HepG2 (cell line): ENCODE measurements around the gene PARD3. TPM values are rescaled to one million over a fixed set of nuclear protein-coding genes. Genes with fewer than 3 reads are reported as not detected.

Experiments used
- ATRX ChIP-seq: sonication (generic); formaldehyde crosslinking; IDR thresholded peaks from 2 replicates; pipeline ENCODE4 v1.4.0; 2020; ENCODE audit warnings: missing genetic modification reagents, borderline replicate concordance
- DNMT1 ChIP-seq: sonication (generic); formaldehyde crosslinking; IDR thresholded peaks from 2 replicates; pipeline ENCODE4 v1.5.1; 2020; ENCODE audit warnings: mild to moderate bottlenecking, missing genetic modification reagents
- FOXO1 ChIP-seq: sonication (generic); formaldehyde crosslinking; IDR thresholded peaks from 2 replicates; pipeline ENCODE4 v1.4.0; 2020; ENCODE audit warnings: missing genetic modification reagents
- NFIB ChIP-seq: sonication (generic); formaldehyde crosslinking; IDR thresholded peaks from 2 replicates; pipeline ENCODE4 v1.9.0; 2021; ENCODE audit warnings: missing genetic modification reagents, mild to moderate bottlenecking, borderline replicate concordance
- POGZ ChIP-seq: sonication (generic); formaldehyde crosslinking; IDR thresholded peaks from 2 replicates; pipeline ENCODE4 v1.4.0; 2020; ENCODE audit warnings: mild to moderate bottlenecking, missing genetic modification reagents
- POLR2A ChIP-seq, 2 experiments: IDR thresholded peaks; 2 replicates each; pipeline ENCODE4 v1.6.1; 2011; ENCODE audit warnings: low read depth in 2 of 2, low read length in 2 of 2, mild to moderate bottlenecking in 1 of 2, moderate library complexity in 1 of 2; ENCODE audit not compliant: insufficient read depth in 1 of 2
- RAD51 ChIP-seq: fragments of 450-650 bp; IDR thresholded peaks from 2 replicates; pipeline ENCODE4 v1.6.1; 2016; ENCODE audit warnings: borderline replicate concordance
- RFXAP ChIP-seq: sonication (generic); formaldehyde crosslinking; IDR thresholded peaks from 2 replicates; pipeline ENCODE4 v1.4.0; 2020; ENCODE audit warnings: missing genetic modification reagents, borderline replicate concordance
- TAF1 ChIP-seq: sonication (generic); formaldehyde crosslinking; IDR thresholded peaks from 2 replicates; pipeline ENCODE4 v1.4.0; 2020; ENCODE audit warnings: missing genetic modification reagents
- TBX3 ChIP-seq: fragments of 450-650 bp; IDR thresholded peaks from 2 replicates; pipeline ENCODE4 v1.6.1; 2017; ENCODE audit warnings: antibody characterized with exemption, mild to moderate bottlenecking, inconsistent platforms, borderline replicate concordance
- TRIM24 ChIP-seq: sonication (generic); formaldehyde crosslinking; IDR thresholded peaks from 2 replicates; pipeline ENCODE4 v1.8.0; 2022; ENCODE audit warnings: mild to moderate bottlenecking, missing genetic modification reagents
- ZNF230 ChIP-seq: sonication (generic); formaldehyde crosslinking; IDR thresholded peaks from 2 replicates; pipeline ENCODE4 v1.4.0; 2020; ENCODE audit warnings: mild to moderate bottlenecking, missing genetic modification reagents
- ZNF260 ChIP-seq: sonication (generic); formaldehyde crosslinking; IDR thresholded peaks from 2 replicates; pipeline ENCODE4 v1.4.0; 2020; ENCODE audit warnings: missing genetic modification reagents, low read depth, mild to moderate bottlenecking, borderline replicate concordance
- ZNF333 ChIP-seq: sonication (generic); formaldehyde crosslinking; IDR thresholded peaks from 2 replicates; pipeline ENCODE4 v1.4.0; 2020; ENCODE audit warnings: mild to moderate bottlenecking, missing genetic modification reagents, borderline replicate concordance
- ZNF589 ChIP-seq: sonication (generic); formaldehyde crosslinking; conservative IDR thresholded peaks from 2 replicates; pipeline ENCODE4 v1.8.0; 2022; ENCODE audit warnings: mild to moderate bottlenecking, moderate library complexity, missing genetic modification reagents
- ZNF619 ChIP-seq: sonication (generic); formaldehyde crosslinking; IDR thresholded peaks from 2 replicates; pipeline ENCODE4 v1.4.0; 2020; ENCODE audit warnings: mild to moderate bottlenecking, missing genetic modification reagents
- ZNF7 ChIP-seq: IDR thresholded peaks from 2 replicates; pipeline ENCODE4 v1.6.1; 2016; ENCODE audit warnings: missing biosample characterization, missing genetic modification reagents
- ZNF879 ChIP-seq: sonication (generic); formaldehyde crosslinking; IDR thresholded peaks from 2 replicates; pipeline ENCODE4 v1.8.1; 2023; ENCODE audit warnings: missing genetic modification reagents
- ZNF883 ChIP-seq: sonication (generic); formaldehyde crosslinking; IDR thresholded peaks from 2 replicates; pipeline ENCODE4 v1.5.1; 2020; ENCODE audit warnings: mild to moderate bottlenecking, missing genetic modification reagents; ENCODE audit errors: not compliant biosample characterization
- polyA plus RNA-seq, 8 experiments: library from polyadenylated mRNA; depleted of rRNA in 3 of 8; stranded (reverse) in 7 of 8; unstranded in 1 of 8; fragments of >200 nt; fragmentation: Illumina TruSeq in 4 of 8; extraction: Trizol in 4 of 8; gene quantifications; 2 replicates each; pipeline versions ENCODE4 v1.2.1 to v1.2.3, GENCODE V29; 2011 to 2016; ENCODE audit warnings: low read depth in 4 of 8, missing spikeins in 1 of 8, mixed read lengths in 1 of 8; ENCODE audit not compliant: insufficient read depth in 1 of 8
- total RNA-seq, 5 experiments: library from RNA; depleted of rRNA; stranded (reverse); fragments of >200 nt; fragmentation: Illumina TruSeq; extraction: Trizol; gene quantifications; 2 replicates each; pipeline ENCODE4 v1.2.3, GENCODE V29; 2016; ENCODE audit warnings: low read depth in 1 of 5
- TF ChIP-seq, protein P1 (sequence below): sonication (generic); formaldehyde crosslinking; IDR thresholded peaks from 2 replicates; pipeline ENCODE4 v1.5.0; 2020; ENCODE audit warnings: missing genetic modification reagents
- TF ChIP-seq, protein P2 (sequence below): sonication (generic); formaldehyde crosslinking; IDR thresholded peaks from 2 replicates; pipeline ENCODE4 v1.4.0; 2020; ENCODE audit warnings: missing genetic modification reagents
- TF ChIP-seq, protein P3 (sequence below): sonication (generic); formaldehyde crosslinking; conservative IDR thresholded peaks from 2 replicates; pipeline ENCODE4 v1.4.0; 2020; ENCODE audit warnings: missing genetic modification reagents
- TF ChIP-seq, protein P4 (sequence below): sonication (generic); formaldehyde crosslinking; IDR thresholded peaks from 2 replicates; pipeline ENCODE4 v1.8.0; 2022; ENCODE audit warnings: mild to moderate bottlenecking, missing genetic modification reagents

The PARD3 gene
- total and polyA plus RNA-seq, 2 of the 13 experiments (the other 11 are each of a cell fraction or from before 2014, with no cell fraction given) = 40.9 to 60.0 TPM

DNA sequence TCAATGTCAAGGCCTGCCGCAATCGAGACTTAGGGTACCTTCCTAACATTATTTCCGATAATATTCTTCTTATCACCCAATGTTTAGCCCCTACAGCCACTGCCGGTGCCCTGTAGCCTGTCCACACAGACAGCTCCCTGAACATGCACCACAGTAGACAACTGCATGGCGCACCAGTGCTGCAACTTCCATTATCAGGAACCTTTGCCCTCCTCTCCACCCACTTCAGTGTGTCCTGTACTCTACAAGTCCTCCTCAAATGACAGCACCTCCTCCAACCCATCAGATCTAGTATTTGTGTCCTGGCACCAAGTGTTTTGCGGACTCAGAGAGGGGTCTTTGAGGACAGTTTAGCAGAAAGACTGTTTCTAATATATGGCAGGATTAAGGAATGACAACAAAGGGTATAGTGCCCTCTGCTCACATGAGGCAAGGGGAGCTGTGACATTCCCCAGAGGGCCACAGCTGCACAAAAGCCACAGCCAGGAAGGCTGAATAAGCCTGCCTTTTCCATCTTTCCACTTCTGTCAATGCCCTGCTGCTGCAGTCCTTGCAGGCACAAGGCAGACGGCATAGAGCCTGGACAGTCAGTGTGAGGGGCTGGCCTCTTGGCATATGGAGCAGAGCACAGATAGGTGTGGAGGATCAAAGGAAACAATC is 335.4 kb downstream of the PARD3 start (continued):
- TF ChIP-seq TAF1 (CRISPR knock-in tag) = no peak
- TF ChIP-seq NFIB = no peak
- TF ChIP-seq, protein P1, sequence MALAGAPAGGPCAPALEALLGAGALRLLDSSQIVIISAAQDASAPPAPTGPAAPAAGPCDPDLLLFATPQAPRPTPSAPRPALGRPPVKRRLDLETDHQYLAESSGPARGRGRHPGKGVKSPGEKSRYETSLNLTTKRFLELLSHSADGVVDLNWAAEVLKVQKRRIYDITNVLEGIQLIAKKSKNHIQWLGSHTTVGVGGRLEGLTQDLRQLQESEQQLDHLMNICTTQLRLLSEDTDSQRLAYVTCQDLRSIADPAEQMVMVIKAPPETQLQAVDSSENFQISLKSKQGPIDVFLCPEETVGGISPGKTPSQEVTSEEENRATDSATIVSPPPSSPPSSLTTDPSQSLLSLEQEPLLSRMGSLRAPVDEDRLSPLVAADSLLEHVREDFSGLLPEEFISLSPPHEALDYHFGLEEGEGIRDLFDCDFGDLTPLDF = no peak
- TF ChIP-seq, protein P2, sequence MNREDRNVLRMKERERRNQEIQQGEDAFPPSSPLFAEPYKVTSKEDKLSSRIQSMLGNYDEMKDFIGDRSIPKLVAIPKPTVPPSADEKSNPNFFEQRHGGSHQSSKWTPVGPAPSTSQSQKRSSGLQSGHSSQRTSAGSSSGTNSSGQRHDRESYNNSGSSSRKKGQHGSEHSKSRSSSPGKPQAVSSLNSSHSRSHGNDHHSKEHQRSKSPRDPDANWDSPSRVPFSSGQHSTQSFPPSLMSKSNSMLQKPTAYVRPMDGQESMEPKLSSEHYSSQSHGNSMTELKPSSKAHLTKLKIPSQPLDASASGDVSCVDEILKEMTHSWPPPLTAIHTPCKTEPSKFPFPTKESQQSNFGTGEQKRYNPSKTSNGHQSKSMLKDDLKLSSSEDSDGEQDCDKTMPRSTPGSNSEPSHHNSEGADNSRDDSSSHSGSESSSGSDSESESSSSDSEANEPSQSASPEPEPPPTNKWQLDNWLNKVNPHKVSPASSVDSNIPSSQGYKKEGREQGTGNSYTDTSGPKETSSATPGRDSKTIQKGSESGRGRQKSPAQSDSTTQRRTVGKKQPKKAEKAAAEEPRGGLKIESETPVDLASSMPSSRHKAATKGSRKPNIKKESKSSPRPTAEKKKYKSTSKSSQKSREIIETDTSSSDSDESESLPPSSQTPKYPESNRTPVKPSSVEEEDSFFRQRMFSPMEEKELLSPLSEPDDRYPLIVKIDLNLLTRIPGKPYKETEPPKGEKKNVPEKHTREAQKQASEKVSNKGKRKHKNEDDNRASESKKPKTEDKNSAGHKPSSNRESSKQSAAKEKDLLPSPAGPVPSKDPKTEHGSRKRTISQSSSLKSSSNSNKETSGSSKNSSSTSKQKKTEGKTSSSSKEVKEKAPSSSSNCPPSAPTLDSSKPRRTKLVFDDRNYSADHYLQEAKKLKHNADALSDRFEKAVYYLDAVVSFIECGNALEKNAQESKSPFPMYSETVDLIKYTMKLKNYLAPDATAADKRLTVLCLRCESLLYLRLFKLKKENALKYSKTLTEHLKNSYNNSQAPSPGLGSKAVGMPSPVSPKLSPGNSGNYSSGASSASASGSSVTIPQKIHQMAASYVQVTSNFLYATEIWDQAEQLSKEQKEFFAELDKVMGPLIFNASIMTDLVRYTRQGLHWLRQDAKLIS (CRISPR knock-in tag) = no peak
- no peak for TF ChIP-seq ZNF619
- TF ChIP-seq POLR2A (IDR thresholded peaks at IDR 0.05; ENCODE audit: insufficient read depth in 1 of 2, low read depth in 2 of 2, low read length in 2 of 2) = peak in 1 of 2 experiments; percentile 38; a peak in 1 of 4 replicates
- TF ChIP-seq, protein P3, sequence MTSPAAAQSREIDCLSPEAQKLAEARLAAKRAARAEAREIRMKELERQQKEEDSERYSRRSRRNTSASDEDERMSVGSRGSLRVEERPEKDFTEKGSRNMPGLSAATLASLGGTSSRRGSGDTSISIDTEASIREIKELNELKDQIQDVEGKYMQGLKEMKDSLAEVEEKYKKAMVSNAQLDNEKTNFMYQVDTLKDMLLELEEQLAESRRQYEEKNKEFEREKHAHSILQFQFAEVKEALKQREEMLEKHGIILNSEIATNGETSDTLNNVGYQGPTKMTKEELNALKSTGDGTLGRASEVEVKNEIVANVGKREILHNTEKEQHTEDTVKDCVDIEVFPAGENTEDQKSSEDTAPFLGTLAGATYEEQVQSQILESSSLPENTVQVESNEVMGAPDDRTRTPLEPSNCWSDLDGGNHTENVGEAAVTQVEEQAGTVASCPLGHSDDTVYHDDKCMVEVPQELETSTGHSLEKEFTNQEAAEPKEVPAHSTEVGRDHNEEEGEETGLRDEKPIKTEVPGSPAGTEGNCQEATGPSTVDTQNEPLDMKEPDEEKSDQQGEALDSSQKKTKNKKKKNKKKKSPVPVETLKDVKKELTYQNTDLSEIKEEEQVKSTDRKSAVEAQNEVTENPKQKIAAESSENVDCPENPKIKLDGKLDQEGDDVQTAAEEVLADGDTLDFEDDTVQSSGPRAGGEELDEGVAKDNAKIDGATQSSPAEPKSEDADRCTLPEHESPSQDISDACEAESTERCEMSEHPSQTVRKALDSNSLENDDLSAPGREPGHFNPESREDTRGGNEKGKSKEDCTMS (CRISPR knock-in tag) = no peak
- no peak for TF ChIP-seq ZNF260 (CRISPR knock-in tag)
- TF ChIP-seq ZNF333 (CRISPR knock-in tag) = no peak
- no peak for TF ChIP-seq TBX3
- TF ChIP-seq, protein P4, sequence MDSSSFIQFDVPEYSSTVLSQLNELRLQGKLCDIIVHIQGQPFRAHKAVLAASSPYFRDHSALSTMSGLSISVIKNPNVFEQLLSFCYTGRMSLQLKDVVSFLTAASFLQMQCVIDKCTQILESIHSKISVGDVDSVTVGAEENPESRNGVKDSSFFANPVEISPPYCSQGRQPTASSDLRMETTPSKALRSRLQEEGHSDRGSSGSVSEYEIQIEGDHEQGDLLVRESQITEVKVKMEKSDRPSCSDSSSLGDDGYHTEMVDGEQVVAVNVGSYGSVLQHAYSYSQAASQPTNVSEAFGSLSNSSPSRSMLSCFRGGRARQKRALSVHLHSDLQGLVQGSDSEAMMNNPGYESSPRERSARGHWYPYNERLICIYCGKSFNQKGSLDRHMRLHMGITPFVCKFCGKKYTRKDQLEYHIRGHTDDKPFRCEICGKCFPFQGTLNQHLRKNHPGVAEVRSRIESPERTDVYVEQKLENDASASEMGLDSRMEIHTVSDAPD (CRISPR knock-in tag) = no peak
- peak; percentile 60; the same call in 1 of the 2 replicates for TF ChIP-seq POGZ
- no peak for TF ChIP-seq RFXAP (CRISPR knock-in tag)
- no peak for TF ChIP-seq ZNF7 (CRISPR knock-in tag)
- no peak for TF ChIP-seq DNMT1
- no peak for TF ChIP-seq TRIM24 (CRISPR knock-in tag)
- TF ChIP-seq ATRX = no peak
- no peak for TF ChIP-seq ZNF230 (CRISPR knock-in tag)
- no peak for TF ChIP-seq RAD51
- no peak for TF ChIP-seq ZNF879 (CRISPR knock-in tag)
- TF ChIP-seq ZNF883 (CRISPR knock-in tag) = no peak
- no peak for TF ChIP-seq ZNF589 (CRISPR knock-in tag)
- TF ChIP-seq FOXO1 (CRISPR knock-in tag) = no peak
